Activated naive CD8-positive, alpha-beta T cell treated with anti-CD3 and anti-CD28 coated beads, Interleukin-2, amount 50 U/mL, for 24 hours (primary cell): ENCODE results near the gene ULK4.

Experiments used
- ATAC-seq: fragments of 150-1000 bp; cut with Tn5 transposase; one replicate; pipeline ENCODE4 v1.10.0; 2021
- DNase-seq: peaks from one replicate; pipeline ENCODE4 v3.0.0; 2021
- H3K27ac Mint-ChIP-seq: one replicate; pipeline ENCODE4 v1.8.0; 2021; ENCODE audit warnings: mild to moderate bottlenecking, mixed read lengths
- H3K27me3 Mint-ChIP-seq: one replicate; pipeline ENCODE4 v1.8.0; 2021; ENCODE audit warnings: mixed read lengths
- H3K36me3 Mint-ChIP-seq: one replicate; pipeline ENCODE4 v1.8.0; 2021; ENCODE audit warnings: low read depth, mixed read lengths
- H3K4me1 Mint-ChIP-seq: one replicate; pipeline ENCODE4 v1.8.0; 2021; ENCODE audit warnings: mixed read lengths
- H3K4me3 Mint-ChIP-seq: one replicate; pipeline ENCODE4 v1.8.0; 2021; ENCODE audit warnings: mild to moderate bottlenecking, moderate library complexity, mixed read lengths
- H3K9me3 Mint-ChIP-seq: one replicate; pipeline ENCODE4 v1.8.0; 2021; ENCODE audit warnings: mixed read lengths

Gene ULK4

GRCh38 chr3:41274944-41275668 lies 686.8 kb downstream of the ULK4 start:
- no peaks in the 10 kb centered on the region for H3K27me3 Mint-ChIP-seq

GRCh38 chr3:41272667-41273066 lies 689.2 kb downstream of the ULK4 start:
- Mint-ChIP-seq H3K9me3 (peaks cover 19% of the 10 kb centered on the region), H3K4me1 (no peaks in the 10 kb centered on the region), H3K27me3 (no peaks in the 10 kb centered on the region), H3K27ac (no peak overlapping the region), H3K4me3 (no peak overlapping the region), H3K36me3 (peaks cover 19% of the 10 kb centered on the region)
- ATAC-seq = no peak
- DNase-seq = no peak

More at GRCh38 chr3:41274944-41275668, 686.8 kb downstream of the ULK4 start:
- DNase-seq = no peak
- H3K27ac Mint-ChIP-seq = no peak overlapping the region
- peaks cover 23% of the 10 kb centered on the region for H3K9me3 Mint-ChIP-seq
- no peak overlapping the region for H3K4me3 Mint-ChIP-seq
- no peaks in the 10 kb centered on the region for H3K4me1 Mint-ChIP-seq
- H3K36me3 Mint-ChIP-seq = peaks cover 21% of the 10 kb centered on the region
- no peak for ATAC-seq

- DNase-seq (no peak), ATAC-seq (peak; percentile 31)
- H3K4me3 Mint-ChIP-seq = no peak overlapping the region
- no peaks in the 10 kb centered on the region for H3K27me3 Mint-ChIP-seq
- H3K9me3 Mint-ChIP-seq = peaks cover 17% of the 10 kb centered on the region
- H3K36me3 Mint-ChIP-seq = peaks cover 7% of the 10 kb centered on the region
- no peaks in the 10 kb centered on the region for H3K4me1 Mint-ChIP-seq
- H3K27ac Mint-ChIP-seq = no peak overlapping the region
These were observed 693.8 kb downstream of the ULK4 start for GRCh38 chr3:41267975-41268640.

GRCh38 chr3:41265823-41266273 lies 696.1 kb downstream of the ULK4 start:
- ATAC-seq (no peak), DNase-seq (no peak)
- Mint-ChIP-seq H3K4me3 (no peak overlapping the region), H3K27me3 (no peaks in the 10 kb centered on the region), H3K4me1 (no peaks in the 10 kb centered on the region), H3K9me3 (peaks cover 7% of the 10 kb centered on the region), H3K36me3 (no peaks in the 10 kb centered on the region), H3K27ac (no peak overlapping the region)

GRCh38 chr3:41265011-41265545 lies 696.8 kb downstream of the ULK4 start:
- DNase-seq (no peak), ATAC-seq (no peak)
- H3K9me3 Mint-ChIP-seq = peaks cover 7% of the 10 kb centered on the region

GRCh38 chr3:41260063-41260450 lies 701.8 kb downstream of the ULK4 start:
- H3K27me3 Mint-ChIP-seq = no peaks in the 10 kb centered on the region
- H3K9me3 Mint-ChIP-seq = no peaks in the 10 kb centered on the region
- no peak overlapping the region for H3K27ac Mint-ChIP-seq
- no peaks in the 10 kb centered on the region for H3K4me1 Mint-ChIP-seq
- no peak for DNase-seq
- H3K4me3 Mint-ChIP-seq = no peak overlapping the region
- no peak for ATAC-seq
- no peaks in the 10 kb centered on the region for H3K36me3 Mint-ChIP-seq

More at GRCh38 chr3:41265011-41265545, 696.8 kb downstream of the ULK4 start:
- H3K36me3 Mint-ChIP-seq = no peaks in the 10 kb centered on the region
- no peak overlapping the region for H3K27ac Mint-ChIP-seq
- no peak overlapping the region for H3K4me3 Mint-ChIP-seq
- H3K4me1 Mint-ChIP-seq = no peaks in the 10 kb centered on the region
- no peaks in the 10 kb centered on the region for H3K27me3 Mint-ChIP-seq

GRCh38 chr3:41259449-41260062 lies 702.3 kb downstream of the ULK4 start:
- H3K27ac Mint-ChIP-seq = no peak overlapping the region
- H3K27me3 Mint-ChIP-seq = no peaks in the 10 kb centered on the region
- ATAC-seq (no peak), DNase-seq (no peak)
- no peak overlapping the region for H3K4me3 Mint-ChIP-seq
- H3K36me3 Mint-ChIP-seq = no peaks in the 10 kb centered on the region
- H3K9me3 Mint-ChIP-seq = no peaks in the 10 kb centered on the region
- H3K4me1 Mint-ChIP-seq = no peaks in the 10 kb centered on the region

GRCh38 chr3:41258239-41258800 lies 703.6 kb downstream of the ULK4 start:
- Mint-ChIP-seq H3K36me3 (no peaks in the 10 kb centered on the region), H3K27ac (no peak overlapping the region), H3K9me3 (peaks cover 6% of the 10 kb centered on the region), H3K4me3 (no peak overlapping the region), H3K27me3 (no peaks in the 10 kb centered on the region), H3K4me1 (no peaks in the 10 kb centered on the region)
- DNase-seq (no peak), ATAC-seq (no peak)

- Mint-ChIP-seq H3K9me3 (peaks cover 6% of the 10 kb centered on the region), H3K4me3 (no peak overlapping the region), H3K4me1 (no peaks in the 10 kb centered on the region), H3K27me3 (no peaks in the 10 kb centered on the region), H3K27ac (no peak overlapping the region), H3K36me3 (no peaks in the 10 kb centered on the region)
- ATAC-seq (no peak), DNase-seq (no peak)
These were observed 710.3 kb downstream of the ULK4 start for GRCh38 chr3:41251593-41251992.

GRCh38 chr3:41250825-41251224 lies 711.1 kb downstream of the ULK4 start:
- no peak for ATAC-seq
- no peaks in the 10 kb centered on the region for H3K36me3 Mint-ChIP-seq
- no peak overlapping the region for H3K4me3 Mint-ChIP-seq
- DNase-seq = no peak
- no peaks in the 10 kb centered on the region for H3K27me3 Mint-ChIP-seq
- no peaks in the 10 kb centered on the region for H3K4me1 Mint-ChIP-seq
- H3K9me3 Mint-ChIP-seq = peaks cover 6% of the 10 kb centered on the region
- H3K27ac Mint-ChIP-seq = no peak overlapping the region

- Mint-ChIP-seq H3K4me1 (no peaks in the 10 kb centered on the region), H3K9me3 (peaks cover 6% of the 10 kb centered on the region), H3K27ac (no peak overlapping the region), H3K4me3 (no peak overlapping the region), H3K27me3 (no peaks in the 10 kb centered on the region), H3K36me3 (peaks cover 4% of the 10 kb centered on the region)
- ATAC-seq (no peak), DNase-seq (no peak)
These were observed 712.6 kb downstream of the ULK4 start for GRCh38 chr3:41249318-41249717.

GRCh38 chr3:41248525-41248924 lies 713.4 kb downstream of the ULK4 start:
- H3K4me1 Mint-ChIP-seq = no peaks in the 10 kb centered on the region
- peaks cover 4% of the 10 kb centered on the region for H3K36me3 Mint-ChIP-seq
- no peak overlapping the region for H3K27ac Mint-ChIP-seq
- no peak overlapping the region for H3K4me3 Mint-ChIP-seq
- H3K27me3 Mint-ChIP-seq = no peaks in the 10 kb centered on the region
- ATAC-seq = no peak
- peaks cover 2% of the 10 kb centered on the region for H3K9me3 Mint-ChIP-seq
- no peak for DNase-seq

GRCh38 chr3:41247055-41248004 lies 714.6 kb downstream of the ULK4 start:
- H3K9me3 Mint-ChIP-seq = no peaks in the 10 kb centered on the region
- H3K4me3 Mint-ChIP-seq = no peak overlapping the region
- ATAC-seq = no peak
- H3K4me1 Mint-ChIP-seq = no peaks in the 10 kb centered on the region
- H3K36me3 Mint-ChIP-seq = peaks cover 4% of the 10 kb centered on the region
- no peaks in the 10 kb centered on the region for H3K27me3 Mint-ChIP-seq
- H3K27ac Mint-ChIP-seq = no peak overlapping the region
- DNase-seq = no peak
